ENCODE measurements around the gene DIPK1B. TPM values are rescaled to one million over a fixed set of nuclear protein-coding genes. Genes with fewer than 3 reads are reported as not detected.
A peak's percentile ranks its signal among the peaks of the same experiment; 100 is the strongest.
"Not testable (repeated sequence)": the region's sequence is repeated elsewhere in the genome, so short reads cannot be mapped to it uniquely, and the experiment has no call there.

DIPK1B gene
- total RNA-seq, 6 donors from 2014 or later = 9.7 to 24.1 (median 17.0) TPM

DNA sequence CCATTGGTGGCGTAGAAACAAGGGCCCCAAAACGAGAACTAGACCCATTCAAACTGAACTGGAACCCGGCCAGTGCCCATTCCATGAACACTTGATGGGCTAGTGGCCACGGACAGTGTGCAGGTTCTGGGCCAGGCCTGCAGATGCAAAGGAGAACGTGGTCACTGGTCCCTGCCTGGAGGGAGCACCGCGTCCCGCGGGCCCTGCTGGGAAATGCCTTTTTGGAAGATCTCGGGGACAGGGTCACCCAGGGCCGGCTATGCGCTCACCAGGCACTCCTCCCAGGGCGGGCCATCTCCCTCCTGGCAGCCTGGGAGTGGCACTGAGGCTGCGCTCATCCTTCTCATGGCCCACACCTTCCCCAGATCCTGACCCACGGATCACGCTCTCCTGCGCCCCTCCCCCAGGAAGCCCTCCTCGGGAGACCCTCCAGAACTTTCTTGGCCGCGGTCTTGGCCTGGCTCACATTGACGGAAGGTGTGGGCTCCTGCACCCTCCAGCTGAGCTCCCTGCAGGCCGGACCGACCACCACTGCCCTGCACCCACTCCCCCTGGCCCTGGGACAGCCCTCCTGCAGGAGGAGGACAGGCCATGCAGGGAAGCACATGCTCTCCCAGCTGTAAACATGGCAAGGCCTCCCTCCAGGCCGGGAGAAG is 2.8 kb upstream of the DIPK1B start:
- TF ChIP-seq POLR2AphosphoS5 (IDR thresholded peaks at IDR 0.05) (no peak), POLR2A (IDR thresholded peaks at IDR 0.05) (no peak), EP300 (IDR thresholded peaks at IDR 0.05) (no peak)
- TF ChIP-seq, protein P1, sequence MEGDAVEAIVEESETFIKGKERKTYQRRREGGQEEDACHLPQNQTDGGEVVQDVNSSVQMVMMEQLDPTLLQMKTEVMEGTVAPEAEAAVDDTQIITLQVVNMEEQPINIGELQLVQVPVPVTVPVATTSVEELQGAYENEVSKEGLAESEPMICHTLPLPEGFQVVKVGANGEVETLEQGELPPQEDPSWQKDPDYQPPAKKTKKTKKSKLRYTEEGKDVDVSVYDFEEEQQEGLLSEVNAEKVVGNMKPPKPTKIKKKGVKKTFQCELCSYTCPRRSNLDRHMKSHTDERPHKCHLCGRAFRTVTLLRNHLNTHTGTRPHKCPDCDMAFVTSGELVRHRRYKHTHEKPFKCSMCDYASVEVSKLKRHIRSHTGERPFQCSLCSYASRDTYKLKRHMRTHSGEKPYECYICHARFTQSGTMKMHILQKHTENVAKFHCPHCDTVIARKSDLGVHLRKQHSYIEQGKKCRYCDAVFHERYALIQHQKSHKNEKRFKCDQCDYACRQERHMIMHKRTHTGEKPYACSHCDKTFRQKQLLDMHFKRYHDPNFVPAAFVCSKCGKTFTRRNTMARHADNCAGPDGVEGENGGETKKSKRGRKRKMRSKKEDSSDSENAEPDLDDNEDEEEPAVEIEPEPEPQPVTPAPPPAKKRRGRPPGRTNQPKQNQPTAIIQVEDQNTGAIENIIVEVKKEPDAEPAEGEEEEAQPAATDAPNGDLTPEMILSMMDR (IDR thresholded peaks at IDR 0.05) = no peak
- WGBS, 2 donors = 87 to 91% methylated on average over 6 to 24 of the region's 24 CpGs

DNA sequence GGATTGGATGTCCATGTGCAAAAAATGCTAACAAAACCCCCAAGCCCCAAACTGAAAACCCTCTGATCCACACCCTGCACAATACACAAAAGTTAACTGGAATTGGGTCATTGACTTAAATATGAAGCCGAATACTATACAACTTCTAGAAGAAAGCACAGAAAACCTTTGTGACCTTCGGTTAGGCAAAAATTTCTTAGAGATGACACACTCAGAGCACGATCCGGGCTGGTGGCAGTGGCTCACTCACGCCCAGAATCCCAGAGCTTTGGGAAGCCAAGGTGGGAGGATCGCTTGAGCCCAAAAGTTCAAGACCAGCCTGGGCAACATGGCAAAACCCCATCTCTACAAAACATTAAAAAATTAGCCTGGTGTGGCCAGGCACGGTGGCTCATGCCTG is 1.8 kb upstream of the DIPK1B start:
- 94 to 95% methylated on average over 7 of the region's 7 CpGs for WGBS, 2 donors
- H3K36me3 ChIP-seq = no peaks in the 10 kb centered on the region
- no peak overlapping the region for H3K4me3 ChIP-seq
- no peaks in the 10 kb centered on the region for H3K9me3 ChIP-seq
- peaks cover 30 to 39% (median 34%) of the 10 kb centered on the region in 4 donors for H3K4me1 ChIP-seq
- no peak overlapping the region for H3K27ac ChIP-seq
- DNase-seq (no peak), ATAC-seq (ENCODE audit: low FRiP score in 2 of 2) (no peak)
- peaks cover 0 to 12% (median 2%) of the 10 kb centered on the region in 4 donors for H3K27me3 ChIP-seq
- TF ChIP-seq POLR2A (IDR thresholded peaks at IDR 0.05) (no peak), POLR2AphosphoS5 (IDR thresholded peaks at IDR 0.05) (no peak), EP300 (IDR thresholded peaks at IDR 0.05) (no peak)
- TF ChIP-seq, protein P1 (IDR thresholded peaks at IDR 0.05) = no peak

More for the DNA sequence above, 2.8 kb upstream of the DIPK1B start:
- no peaks in the 10 kb centered on the region for H3K9me3 ChIP-seq
- H3K4me1 ChIP-seq = peaks cover 20 to 31% (median 25%) of the 10 kb centered on the region in 4 donors
- DNase-seq (peak in 1 of 2 donors; percentile 81), ATAC-seq (ENCODE audit: low FRiP score in 2 of 2) (no peak)
- no peak overlapping the region for H3K4me3 ChIP-seq
- H3K27ac ChIP-seq = no peak overlapping the region
- no peaks in the 10 kb centered on the region for H3K36me3 ChIP-seq
- peaks cover 0 to 12% (median 2%) of the 10 kb centered on the region in 4 donors for H3K27me3 ChIP-seq

DNA sequence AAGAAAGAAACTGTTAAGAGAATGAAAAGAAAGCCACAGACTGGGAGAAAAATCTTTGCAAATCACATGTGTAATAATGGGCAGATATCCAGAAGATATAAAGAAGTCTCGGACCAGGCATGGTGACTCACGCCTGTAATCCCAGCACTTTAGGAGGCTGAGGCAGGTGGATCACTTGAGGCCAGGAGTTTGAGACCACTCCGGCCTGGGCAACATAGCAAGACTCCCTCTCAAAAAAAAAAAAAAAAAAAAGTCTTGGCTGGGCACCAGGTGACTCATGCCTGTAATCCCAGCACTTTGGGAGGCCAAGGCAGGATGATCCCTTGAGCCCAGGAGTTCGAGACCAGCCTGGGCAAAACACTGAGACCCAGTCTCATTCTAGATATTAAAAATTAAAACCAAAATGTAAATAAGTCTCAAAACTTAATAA is 1.1 kb upstream of the DIPK1B start:
- peaks cover 0 to 12% (median 2%) of the 10 kb centered on the region in 4 donors for H3K27me3 ChIP-seq
- not testable (repeated sequence) for H3K36me3 ChIP-seq; H3K9me3 ChIP-seq; H3K4me3 ChIP-seq; H3K27ac ChIP-seq; DNase-seq; ATAC-seq (ENCODE audit: low FRiP score in 2 of 2)
- WGBS, 2 donors = 40 to 48% methylated on average over 4 of the region's 4 CpGs
- H3K4me1 ChIP-seq = peaks cover 33 to 44% (median 37%) of the 10 kb centered on the region in 4 donors

DNA sequence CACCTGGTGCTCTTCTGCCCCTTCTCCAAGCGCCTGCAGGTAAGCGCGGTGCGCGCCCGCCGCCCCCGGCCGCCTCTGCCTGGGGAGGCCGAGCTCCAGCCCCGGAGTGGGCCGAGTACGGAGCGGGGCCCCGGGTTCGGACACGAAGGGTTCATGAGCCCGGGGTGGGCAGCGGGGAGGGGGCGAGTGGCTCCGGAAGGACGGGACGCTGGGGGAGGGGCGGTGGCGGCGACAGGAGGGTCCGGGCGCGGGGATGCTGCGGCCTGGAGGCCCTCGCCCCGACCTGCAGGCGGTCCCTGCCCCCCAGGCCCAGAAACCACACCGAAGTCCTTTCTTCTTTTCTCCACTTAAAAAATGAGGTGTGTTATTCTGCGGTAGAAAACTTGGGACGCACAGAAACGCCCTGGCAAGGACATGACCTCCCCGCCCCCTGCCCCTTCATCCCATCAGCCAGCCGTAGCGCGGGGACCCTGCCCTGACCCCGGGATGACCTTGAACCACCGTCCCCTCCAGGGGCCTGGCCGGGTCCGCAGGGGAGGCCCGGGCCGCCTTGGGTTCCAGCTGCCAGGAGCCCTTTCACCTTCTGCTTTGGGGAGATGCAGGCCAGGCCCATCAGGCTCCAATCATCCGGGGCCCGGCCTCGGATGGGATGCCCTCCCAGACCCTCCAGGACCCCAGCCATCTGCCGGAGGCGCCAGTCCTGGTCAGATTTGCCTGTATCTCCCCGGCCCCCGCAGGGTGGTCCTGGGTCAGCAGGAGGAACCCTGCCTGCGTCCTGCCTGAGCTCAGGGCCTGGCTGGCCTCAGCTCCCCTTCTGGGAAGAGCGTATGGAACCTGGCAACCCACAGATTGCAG is 545 bp downstream of the DIPK1B start:
- Histone ChIP-seq H3K27ac (peak overlapping the region; percentile 74 to 89 (median 88)), H3K36me3 (no peaks in the 10 kb centered on the region), H3K4me3 (peak overlapping the region; percentile 35 to 64 (median 58)), H3K27me3 (peaks cover 0 to 12% (median 2%) of the 10 kb centered on the region in 4 donors), H3K9me3 (no peaks in the 10 kb centered on the region), H3K4me1 (peaks cover 33 to 47% (median 39%) of the 10 kb centered on the region in 4 donors)
- no peak for TF ChIP-seq EP300 (IDR thresholded peaks at IDR 0.05)
- TF ChIP-seq, protein P1 (IDR thresholded peaks at IDR 0.05) = no peak
- no peak for ATAC-seq (ENCODE audit: low FRiP score in 2 of 2)
- DNase-seq = peak in 1 of 2 donors; percentile 88
- WGBS, 2 donors = 0 to 7% methylated on average over 13 to 44 of the region's 56 CpGs

DNA sequence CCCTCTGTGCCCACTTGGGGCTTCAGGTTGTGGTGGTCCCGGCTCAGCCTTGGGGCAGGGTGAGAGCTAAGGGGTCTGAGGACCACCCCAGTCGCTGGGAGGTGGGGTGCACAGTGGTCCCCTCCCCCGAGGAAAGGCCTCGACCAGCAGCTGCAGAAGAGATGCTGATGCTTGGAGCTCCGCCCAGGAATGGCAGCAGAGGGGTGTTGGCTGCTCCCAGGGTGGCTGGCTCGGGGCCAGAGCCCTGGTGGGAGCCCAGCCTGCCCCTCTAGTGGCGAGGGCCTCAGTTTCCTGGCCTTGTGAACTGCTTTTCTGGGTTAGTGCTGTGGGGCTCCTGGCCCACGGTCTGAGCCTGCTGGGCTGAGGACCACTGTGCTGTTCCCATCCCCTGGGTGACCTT is 1.2 kb downstream of the DIPK1B start:
- no peak for ATAC-seq (ENCODE audit: low FRiP score in 2 of 2)
- TF ChIP-seq, protein P1 (IDR thresholded peaks at IDR 0.05) = no peak
- TF ChIP-seq EP300 (IDR thresholded peaks at IDR 0.05) (no peak), POLR2A (IDR thresholded peaks at IDR 0.05) (no peak), POLR2AphosphoS5 (IDR thresholded peaks at IDR 0.05) (no peak)
- peaks cover 35 to 47% (median 40%) of the 10 kb centered on the region in 4 donors for H3K4me1 ChIP-seq
- peak overlapping the region; percentile 74 to 89 (median 88) for H3K27ac ChIP-seq
- 54% methylated on average over 8 of the region's 8 CpGs; no CpG with 5 or more reads in 1 of the 2 donors for WGBS, 2 donors
- peak in 1 of 2 donors; percentile 79 for DNase-seq
- peak overlapping the region in 3 of 4 donors; percentile 57 to 64 (median 59) for H3K4me3 ChIP-seq
- H3K36me3 ChIP-seq = no peaks in the 10 kb centered on the region
- peaks cover 0 to 12% (median 2%) of the 10 kb centered on the region in 4 donors for H3K27me3 ChIP-seq
- H3K9me3 ChIP-seq = no peaks in the 10 kb centered on the region
